Activated CD4-positive, CD25-positive, alpha-beta regulatory T cell treated with anti-CD3 and anti-CD28 coated beads, Interleukin-2, amount 50 U/mL, for 24 hours (primary cell): ENCODE results near the gene SENP5.
A peak's percentile ranks its signal among the peaks of the same experiment; 100 is the strongest.
"Not testable (repeated sequence)": the region's sequence is repeated elsewhere in the genome, so short reads cannot be mapped to it uniquely, and the experiment has no call there.

Experiments
- ATAC-seq, 2 donors: fragments of 150-1000 bp; cut with Tn5 transposase; one replicate each; pipeline ENCODE4 v1.10.0; 2021; ENCODE audit warnings: mild to moderate bottlenecking in 1 of 2, moderate library complexity in 1 of 2

The SENP5 gene

GRCh38 chr3:196867507-196868296, at the start of gene SENP5:
TSS of gene SENP5 (plus strand) at chr3:196867920. CDS start at chr3:196885182, 17,262 bp downstream.
- ATAC-seq = peak; percentile 97

- ATAC-seq = no peak
Observed at GRCh38 chr3:196821806-196822355, 45.8 kb upstream of the SENP5 start.

GRCh38 chr3:196829651-196830050, 38.1 kb upstream of the SENP5 start:
- not testable (repeated sequence) for ATAC-seq

- no peak for ATAC-seq
Observed at GRCh38 chr3:196835086-196835485, 32.6 kb upstream of the SENP5 start.

- not testable (repeated sequence) for ATAC-seq
Observed at GRCh38 chr3:196836626-196837025, 31.1 kb upstream of the SENP5 start.

- peak; percentile 86 to 87 for ATAC-seq
Observed at GRCh38 chr3:196837819-196838420, 29.8 kb upstream of the SENP5 start.

- ATAC-seq = not testable (repeated sequence)
Observed at GRCh38 chr3:196839351-196839750, 28.4 kb upstream of the SENP5 start.

- ATAC-seq = no peak
Observed at GRCh38 chr3:196842567-196843434, 24.9 kb upstream of the SENP5 start.

GRCh38 chr3:196843435-196844110, 24.1 kb upstream of the SENP5 start:
- no peak for ATAC-seq

- not testable (repeated sequence) for ATAC-seq
Observed at GRCh38 chr3:196844235-196845219, 23.2 kb upstream of the SENP5 start.

GRCh38 chr3:196848375-196848774, 19.3 kb upstream of the SENP5 start:
- not testable (repeated sequence) for ATAC-seq

GRCh38 chr3:196849180-196849741, 18.5 kb upstream of the SENP5 start:
- ATAC-seq = no peak

GRCh38 chr3:196863000-196863399, 4.7 kb upstream of the SENP5 start:
- not testable (repeated sequence) for ATAC-seq

- no peak for ATAC-seq
Observed at GRCh38 chr3:196867155-196867506, 589 bp upstream of the SENP5 start.

- peak in 1 of 2 donors; percentile 7 for ATAC-seq
Observed at GRCh38 chr3:196868297-196868661, 559 bp downstream of the SENP5 start.

- no peak for ATAC-seq
Observed at GRCh38 chr3:196872316-196872715, 4.6 kb downstream of the SENP5 start.

- not testable (repeated sequence) for ATAC-seq
Observed at GRCh38 chr3:196874511-196875094, 6.9 kb downstream of the SENP5 start.

- no peak for ATAC-seq
Observed at GRCh38 chr3:196875258-196875657, 7.5 kb downstream of the SENP5 start.

- peak; percentile 39 to 74 for ATAC-seq
Observed at GRCh38 chr3:196883361-196883760, 15.6 kb downstream of the SENP5 start.

GRCh38 chr3:196886144-196886543, 18.4 kb downstream of the SENP5 start:
- ATAC-seq = peak; percentile 75 to 76
